ENCODE measurements around the gene VCL.

DNA sequence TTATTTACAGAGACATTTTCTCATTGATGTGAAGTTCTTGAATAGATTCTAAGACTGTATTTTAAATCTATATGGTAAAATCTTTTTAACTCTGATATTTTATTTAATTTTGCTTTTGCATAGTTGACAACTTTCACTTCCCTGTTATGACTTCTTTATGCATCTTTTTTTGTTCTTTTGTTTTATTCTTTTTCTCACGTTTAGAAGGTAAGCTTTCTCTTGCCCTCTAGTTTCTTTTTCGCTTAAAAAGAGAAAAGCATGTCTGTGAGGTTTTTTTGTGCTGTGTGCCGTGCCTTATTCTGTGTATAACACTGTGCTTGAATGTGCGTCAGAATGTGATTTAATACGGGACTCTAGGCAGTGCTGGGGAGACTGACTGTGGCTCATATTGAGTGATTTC lies 78.0 kb downstream of the VCL start:
- TF ChIP-seq, protein P1, sequence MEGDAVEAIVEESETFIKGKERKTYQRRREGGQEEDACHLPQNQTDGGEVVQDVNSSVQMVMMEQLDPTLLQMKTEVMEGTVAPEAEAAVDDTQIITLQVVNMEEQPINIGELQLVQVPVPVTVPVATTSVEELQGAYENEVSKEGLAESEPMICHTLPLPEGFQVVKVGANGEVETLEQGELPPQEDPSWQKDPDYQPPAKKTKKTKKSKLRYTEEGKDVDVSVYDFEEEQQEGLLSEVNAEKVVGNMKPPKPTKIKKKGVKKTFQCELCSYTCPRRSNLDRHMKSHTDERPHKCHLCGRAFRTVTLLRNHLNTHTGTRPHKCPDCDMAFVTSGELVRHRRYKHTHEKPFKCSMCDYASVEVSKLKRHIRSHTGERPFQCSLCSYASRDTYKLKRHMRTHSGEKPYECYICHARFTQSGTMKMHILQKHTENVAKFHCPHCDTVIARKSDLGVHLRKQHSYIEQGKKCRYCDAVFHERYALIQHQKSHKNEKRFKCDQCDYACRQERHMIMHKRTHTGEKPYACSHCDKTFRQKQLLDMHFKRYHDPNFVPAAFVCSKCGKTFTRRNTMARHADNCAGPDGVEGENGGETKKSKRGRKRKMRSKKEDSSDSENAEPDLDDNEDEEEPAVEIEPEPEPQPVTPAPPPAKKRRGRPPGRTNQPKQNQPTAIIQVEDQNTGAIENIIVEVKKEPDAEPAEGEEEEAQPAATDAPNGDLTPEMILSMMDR (IDR thresholded peaks at IDR 0.05; ENCODE audit: insufficient read depth, low read length, poor library complexity, severe bottlenecking) = no peak
- no peak for TF ChIP-seq EZH2phosphoT487 (conservative IDR thresholded peaks at IDR 0.05; ENCODE audit: low read length)
